ENCODE measurements around the gene KIF1A.

The KIF1A gene

DNA sequence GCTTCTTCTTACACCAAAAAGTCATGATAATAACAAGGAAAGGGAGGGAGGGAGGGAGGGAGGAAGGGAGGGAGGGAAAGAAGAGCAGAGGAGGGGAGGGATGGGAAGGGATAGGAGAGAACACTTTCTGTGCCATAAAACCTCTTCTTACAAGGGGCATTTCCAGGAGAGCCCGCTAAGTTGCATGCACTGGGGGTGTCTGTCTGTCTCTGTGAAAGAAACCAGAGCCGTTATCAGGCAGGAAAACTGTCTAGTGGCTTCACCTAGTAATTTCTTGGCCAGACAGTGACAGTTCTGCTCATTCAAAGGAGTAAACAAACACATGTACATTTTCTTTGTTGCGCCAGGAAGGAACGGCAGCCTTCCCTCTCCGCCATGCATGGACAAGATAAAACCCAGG lies 82.5 kb downstream of the KIF1A start:
- no peak for DNase-seq

DNA sequence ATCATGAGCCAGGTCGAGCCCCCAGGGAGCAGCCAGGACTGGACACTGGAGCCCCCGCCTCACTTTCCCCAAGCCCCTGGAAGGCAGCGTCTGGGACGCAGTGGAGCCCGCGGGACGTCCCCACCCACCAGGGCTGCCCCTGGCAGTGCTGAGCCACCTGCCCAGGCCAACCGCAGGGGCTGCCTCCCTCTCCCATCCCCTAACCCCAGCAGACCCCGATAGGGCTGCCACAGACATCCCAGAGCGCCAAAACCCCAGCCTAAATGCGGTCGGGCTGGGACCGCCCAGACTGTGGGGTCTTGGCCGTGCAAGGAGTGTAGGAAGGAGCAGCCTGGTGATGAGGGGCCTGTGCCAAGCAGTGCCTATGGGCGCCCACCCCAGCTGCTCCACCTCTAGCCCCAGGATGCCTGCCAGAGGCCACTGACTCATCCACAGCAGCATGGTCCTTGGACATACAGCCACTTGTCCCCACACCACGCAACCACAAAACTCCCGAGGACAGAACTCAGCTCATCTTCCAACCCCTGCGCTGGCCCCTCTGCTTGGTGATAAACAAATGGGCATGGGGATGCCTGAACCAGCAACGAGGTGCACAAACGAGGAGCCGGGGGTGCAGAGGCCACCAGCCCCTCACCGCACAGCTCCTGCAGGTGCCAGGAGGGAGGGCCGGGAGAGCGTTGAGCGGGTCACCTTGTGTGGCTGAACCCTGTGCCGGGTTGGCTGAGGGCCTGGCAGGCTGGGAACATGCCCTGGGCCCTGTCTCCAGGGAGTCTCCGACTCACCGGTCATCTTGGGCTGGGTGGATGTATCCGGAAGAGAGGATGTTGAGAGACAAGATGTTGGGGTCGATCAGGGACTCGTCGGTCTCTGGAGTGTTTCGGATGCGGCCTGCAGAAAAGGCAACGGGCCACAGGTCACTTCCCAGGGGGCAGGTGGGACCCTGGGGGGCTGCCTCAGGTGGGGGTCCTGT lies 83.5 kb downstream of the KIF1A start:
- no peak for DNase-seq

DNA sequence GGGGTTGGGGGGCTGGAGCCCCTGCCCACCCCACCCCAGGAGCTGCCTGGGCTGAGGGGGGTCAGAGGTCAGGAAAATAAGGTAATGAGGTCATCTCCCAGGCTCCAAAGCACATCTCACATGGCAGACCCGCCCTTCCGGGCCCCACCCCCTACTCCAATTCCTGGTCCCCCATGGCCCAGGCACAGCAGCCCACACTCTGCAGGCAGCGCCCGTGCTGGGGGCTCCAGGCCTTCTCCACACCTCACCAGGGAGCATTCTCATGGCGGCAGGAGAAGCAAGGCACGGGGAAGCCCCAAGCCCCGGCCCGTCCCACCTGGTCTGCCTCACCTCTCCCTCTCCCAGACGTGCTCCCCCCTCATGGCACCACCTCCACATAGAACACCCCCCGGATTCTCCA lies 84.5 kb downstream of the KIF1A start:
- no peak for DNase-seq

DNA sequence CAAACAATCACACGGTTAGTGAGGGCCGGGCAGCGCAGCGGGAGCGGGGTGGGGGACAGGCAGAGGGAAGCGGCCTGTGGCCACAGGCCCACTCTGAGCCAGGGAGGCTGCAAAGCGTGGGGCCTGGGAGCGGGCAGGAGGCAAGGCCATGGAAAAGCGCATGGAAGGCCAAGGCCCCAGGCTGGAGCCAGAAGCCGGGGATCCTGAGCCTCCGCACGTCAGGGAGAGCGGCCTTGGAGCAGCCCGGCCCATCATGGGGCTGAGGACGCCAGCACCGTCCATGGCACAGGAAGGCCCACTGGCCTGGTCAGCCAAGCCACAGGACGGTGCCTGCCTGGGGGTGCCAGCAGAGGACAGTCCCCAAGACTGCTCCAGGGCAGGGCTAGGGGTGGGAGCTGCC lies 85.3 kb downstream of the KIF1A start:
- no peak for DNase-seq

DNA sequence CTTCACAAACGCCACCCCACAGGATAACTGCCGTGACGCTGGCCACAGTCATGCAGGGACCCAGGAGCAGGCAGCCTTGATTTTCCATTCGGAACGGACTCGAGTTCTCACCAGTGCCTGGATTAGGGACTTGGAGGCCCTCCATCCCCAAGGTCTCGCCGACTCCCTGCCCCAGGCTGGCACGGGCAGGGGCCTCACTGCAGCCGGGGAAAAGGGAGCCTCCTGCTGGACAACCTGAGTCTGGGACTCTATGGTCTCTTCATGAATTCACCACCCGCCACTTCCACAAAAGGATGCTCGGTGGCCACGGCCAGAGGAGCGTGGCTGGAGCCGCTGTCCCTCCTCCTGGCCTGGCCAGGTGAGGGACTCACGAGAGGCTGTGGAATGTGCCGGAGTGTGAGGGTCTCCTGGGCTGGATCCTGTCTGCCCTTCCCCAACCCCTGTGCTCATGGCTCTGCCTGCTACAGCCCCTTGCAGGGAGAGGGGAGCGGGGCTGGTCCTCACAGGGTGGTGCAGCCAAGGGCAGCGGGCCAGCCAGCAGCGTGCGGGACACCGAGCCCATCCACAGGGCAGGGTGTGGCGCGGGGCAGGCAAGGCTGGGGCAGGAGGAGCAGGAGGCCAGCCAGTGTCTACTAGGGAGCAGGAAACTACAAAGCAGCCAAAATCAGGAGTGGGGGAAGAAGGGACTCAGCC lies 86.1 kb downstream of the KIF1A start:
- DNase-seq, result no peak

DNA sequence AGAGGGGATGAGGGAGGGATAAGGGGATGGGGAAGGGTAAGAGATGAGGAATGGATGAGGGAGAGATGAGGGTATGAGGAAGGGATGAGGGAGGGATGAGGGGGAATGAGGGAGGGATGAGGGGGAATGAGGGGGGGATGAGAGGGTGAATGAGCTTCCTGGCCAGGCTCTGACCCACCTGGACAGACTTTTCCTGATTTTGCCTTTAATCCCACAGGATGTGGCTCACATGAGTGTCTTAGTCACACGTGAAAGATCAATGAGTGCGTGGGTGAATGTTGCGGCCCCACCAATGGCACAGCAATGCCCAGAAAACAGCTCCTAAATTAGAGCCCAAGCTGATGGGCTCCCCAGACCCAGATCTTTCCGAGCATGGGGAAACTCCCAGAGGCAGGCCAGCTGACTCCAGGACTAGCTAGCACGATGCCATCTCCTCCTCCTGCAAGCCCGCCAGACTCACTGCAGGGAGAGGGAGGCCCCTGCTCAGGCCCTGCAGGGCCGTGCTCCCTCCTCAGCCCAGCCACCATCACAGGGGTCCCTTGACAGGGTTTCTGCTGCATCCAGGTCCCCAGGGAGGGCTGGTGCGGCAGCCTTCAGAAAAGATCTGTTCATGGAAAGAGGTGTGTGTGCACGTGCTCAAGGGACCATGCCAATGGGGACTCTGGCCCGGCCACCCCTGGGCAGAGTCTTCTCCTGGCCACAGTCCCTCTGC lies 87.0 kb downstream of the KIF1A start:
- no peak for DNase-seq

DNA sequence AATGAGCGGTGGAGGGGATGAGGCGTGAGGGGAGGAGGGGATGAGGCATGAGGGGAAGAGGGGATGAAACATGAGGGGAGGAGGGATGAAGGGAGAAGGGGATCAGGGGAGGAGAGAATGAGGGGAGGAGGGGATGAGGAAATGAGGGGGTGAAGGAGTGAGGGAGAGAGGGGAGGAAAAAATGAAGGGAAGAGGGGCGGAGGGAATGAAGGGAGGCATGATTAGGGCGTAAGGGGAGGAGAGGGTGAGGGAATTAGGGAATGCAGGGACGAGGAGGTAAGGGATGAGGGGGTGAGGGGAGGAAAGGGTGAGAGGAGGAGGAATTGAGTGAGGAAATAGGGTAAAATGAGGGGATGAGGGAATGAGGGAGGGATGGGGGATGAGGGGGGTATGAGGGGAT lies 87.8 kb downstream of the KIF1A start:
- DNase-seq, result no peak

DNA sequence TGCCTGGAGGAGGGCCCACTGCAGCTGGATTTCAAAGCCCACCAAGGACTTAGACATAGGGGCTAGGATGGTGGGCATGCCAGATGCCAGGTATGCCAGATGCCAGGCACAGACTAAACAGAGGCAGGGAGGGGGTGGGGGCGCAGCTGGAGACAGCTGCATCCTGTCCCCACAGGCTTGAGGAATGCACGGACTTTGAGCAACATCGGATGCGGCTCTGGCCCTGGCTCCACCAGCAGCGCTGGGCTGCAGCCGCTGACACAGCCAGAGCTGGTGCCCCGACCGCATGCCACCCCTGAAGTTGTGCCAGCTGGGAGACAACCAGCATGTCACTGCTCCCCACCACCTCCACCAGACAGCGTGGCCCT lies 88.9 kb downstream of the KIF1A start:
- DNase-seq, result no peak

DNA sequence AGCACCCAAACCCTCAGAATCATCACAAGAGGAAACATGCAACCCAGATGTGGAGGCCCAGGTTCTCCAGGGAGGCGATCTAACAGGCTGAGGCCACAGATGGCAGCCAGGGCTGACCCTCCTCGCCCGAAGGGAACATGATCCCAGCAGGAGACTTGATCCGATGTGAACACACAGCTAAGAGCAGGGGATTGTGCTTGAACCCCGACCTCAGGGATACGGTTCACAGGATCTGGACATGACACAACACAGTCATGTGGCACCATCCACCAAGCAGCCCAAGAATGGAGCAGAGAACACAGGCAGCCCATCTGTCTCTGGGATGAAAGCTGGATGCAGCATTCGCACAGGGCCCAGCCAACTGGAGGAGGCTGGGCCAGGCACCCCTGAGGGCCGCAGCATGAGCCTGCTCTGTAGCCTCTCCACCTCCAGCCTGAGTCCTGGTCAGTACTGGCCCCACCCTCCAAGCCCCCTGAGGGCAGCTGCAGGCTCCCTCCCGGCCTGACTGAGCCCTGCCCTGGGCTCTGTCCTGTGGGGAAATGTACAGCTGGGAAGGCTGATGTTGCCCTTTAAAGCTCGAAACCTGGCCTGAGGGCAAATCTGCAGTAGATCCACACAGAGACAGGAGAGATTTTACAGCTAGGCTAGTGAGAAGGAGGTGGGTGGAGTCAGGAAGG lies 89.4 kb downstream of the KIF1A start:
- DNase-seq, result no peak

DNA sequence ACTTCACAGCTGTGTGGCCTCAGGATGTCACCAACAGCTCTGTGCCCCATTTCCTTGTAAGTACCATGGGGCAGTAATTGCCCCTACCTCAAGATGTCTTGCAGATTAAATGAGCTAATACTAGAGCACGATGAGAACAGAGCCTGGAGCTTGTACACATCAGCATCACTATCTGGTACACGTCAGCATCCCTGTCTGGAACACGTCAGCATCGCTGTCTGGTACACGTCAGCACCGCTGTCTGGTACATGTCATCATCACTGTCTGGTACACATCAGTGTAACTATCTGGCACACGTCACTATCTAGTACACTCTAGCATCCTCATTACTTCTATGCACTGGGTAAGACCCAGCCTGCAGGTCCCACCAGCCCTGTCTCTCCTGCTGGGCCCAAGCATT lies 91.2 kb downstream of the KIF1A start:
- no peak for DNase-seq

DNA sequence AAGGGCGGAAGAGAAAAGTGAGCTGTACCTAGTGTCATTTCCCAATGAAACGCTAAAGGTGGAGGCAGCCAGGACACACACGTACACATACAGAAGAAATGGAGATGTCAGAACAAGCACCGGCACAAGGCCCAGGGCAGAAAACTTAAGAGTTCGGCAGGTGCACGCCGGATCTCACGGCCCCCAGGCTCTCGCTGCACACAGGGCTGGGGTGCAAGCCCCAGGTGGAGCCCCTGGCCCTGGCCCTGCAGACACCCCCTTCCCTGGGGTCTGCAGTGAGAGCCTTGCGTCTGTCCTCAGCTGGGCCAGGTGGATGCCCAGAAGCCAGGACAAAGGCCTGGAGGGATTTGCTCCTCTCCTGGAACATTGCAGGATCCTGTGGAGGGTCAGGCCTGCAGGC lies 91.7 kb downstream of the KIF1A start:
- no peak for DNase-seq

DNA sequence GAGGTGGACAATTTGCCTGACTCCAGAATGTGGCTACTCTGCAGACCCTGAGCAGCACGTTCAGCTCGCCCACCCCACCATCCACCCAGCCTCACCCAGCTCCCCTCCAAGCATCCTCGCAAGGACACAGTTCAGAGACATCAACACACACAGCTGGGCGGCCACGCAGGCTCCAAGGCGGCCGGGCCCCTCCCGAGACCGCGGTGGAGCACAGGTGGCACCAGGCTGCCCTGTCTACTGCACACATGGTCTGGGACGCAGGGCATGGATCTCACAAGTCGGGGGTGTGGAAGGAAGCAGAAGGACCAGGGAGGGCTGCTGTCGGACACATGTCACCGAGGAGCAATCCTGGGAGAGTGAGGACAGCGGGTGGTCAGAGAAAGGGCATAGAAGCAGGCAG lies 92.1 kb downstream of the KIF1A start:
- no peak for DNase-seq

DNA sequence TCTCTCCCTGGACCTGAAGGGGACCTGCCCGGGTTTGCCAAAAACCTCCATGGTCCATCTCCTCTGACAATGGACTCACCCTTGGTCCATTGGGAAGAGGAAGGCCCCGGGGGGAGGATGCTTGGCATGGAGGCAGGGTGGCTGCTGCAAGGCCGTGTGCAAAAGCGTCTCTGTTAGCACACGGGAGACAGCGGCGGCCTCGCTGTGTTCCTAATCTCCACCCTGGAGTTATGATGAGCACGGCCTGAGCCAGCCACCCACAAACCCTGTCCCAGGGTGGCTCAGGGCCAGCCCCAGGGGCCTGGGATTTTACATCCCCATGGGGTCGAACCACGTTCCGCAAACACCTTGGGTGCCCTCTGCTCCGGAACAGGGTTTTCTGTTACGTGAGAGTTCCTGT lies 92.6 kb downstream of the KIF1A start:
- DNase-seq, result no peak

DNA sequence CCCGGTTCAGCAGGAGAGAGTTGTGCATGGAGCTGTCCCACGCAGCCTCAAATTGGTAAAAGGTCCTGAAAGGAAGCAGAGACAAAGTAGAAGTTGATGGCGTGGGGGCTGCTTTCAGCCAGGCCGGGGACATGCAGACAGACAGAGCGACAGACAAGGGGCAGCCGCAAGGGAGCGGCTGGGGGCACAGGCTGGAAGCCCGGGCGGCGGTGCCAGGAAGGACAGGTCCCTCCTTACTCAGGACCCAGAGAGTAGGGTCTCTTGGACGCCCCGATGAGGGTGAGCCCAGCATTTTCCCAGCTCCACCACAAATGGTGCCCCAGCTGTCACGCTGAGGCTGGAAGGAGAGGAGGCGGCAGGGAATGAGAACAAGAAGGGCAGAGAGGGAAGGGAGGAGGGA lies 93.1 kb downstream of the KIF1A start:
- DNase-seq, result no peak

DNA sequence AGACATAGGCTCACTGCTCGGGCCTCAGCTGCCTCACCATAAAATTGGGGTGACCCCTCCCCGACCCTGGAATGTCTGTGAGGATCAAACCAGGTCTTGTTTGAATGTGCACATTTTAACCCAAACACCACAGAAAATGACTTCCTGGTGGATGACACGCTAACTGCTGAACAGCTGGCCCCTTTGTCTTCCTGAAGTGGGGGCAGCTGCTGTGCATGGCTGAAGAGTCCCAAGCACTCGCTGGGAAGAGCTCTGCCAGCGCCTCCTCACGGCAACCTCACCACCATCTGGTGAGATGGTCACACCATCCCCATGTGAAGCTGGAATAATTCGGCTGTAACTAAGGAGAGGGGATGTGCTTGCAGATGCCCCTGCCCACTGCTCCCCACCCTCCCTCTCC lies 94.3 kb downstream of the KIF1A start:
- DNase-seq, result no peak

DNA sequence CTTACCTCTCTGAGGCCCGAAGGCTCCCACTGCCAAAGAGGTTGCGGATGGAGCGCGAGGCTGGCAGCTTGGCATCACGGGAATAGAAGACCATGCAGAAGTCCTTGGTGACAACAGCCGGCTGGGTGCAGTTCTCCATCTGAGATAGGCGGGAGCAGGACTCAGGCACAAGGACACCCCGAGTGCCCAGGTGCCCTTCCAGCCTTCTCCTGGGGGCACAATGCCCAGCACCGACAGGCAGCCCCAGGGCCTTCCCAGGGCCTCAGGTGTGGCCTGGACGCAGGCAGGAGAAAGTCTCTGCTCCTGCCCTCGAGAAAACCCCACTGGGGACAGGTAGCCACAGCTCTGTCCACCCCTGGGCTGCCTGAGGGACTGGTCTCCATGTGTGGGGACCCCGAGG lies 94.8 kb downstream of the KIF1A start:
- DNase-seq, result no peak

DNA sequence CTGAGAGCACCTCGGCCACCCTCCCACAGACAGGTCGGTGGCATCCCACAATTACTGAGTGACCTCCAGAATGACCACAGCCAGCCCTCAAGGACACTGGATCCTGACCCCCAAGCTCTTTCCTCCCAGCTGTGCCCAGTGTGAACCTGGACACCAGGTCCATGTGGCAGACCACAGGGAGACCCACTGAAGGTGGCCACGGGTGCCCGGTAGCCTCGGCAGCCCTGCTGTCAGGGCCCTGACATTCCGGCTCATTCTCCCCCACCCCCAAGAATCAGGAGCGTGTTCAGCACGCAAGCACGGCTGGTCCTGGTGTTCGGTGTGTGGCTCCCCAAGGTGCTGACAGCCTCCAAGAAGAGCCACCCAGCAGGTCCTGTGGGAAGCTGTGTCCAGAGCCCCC lies 95.6 kb downstream of the KIF1A start:
- no peak for DNase-seq

DNA sequence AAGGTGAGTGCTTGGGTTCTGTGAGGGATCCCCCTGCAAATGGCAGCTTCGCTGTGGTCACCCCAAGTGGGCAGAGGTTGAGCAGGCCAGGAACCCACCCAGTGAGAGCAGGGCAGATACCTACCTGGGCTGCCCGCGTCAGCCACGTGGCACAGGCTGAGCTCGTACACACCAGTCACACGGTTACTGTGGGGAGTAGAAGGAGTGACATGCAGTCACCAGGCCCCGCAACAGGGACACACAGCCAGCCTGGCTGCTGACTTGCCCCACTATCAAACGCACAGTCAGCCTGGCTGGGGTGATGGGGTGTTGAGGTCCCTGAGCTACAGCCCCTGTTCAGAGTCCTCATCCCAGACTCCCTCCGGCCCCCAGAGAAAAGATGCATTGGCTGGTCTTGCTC lies 96.2 kb downstream of the KIF1A start:
- DNase-seq, result no peak

DNA sequence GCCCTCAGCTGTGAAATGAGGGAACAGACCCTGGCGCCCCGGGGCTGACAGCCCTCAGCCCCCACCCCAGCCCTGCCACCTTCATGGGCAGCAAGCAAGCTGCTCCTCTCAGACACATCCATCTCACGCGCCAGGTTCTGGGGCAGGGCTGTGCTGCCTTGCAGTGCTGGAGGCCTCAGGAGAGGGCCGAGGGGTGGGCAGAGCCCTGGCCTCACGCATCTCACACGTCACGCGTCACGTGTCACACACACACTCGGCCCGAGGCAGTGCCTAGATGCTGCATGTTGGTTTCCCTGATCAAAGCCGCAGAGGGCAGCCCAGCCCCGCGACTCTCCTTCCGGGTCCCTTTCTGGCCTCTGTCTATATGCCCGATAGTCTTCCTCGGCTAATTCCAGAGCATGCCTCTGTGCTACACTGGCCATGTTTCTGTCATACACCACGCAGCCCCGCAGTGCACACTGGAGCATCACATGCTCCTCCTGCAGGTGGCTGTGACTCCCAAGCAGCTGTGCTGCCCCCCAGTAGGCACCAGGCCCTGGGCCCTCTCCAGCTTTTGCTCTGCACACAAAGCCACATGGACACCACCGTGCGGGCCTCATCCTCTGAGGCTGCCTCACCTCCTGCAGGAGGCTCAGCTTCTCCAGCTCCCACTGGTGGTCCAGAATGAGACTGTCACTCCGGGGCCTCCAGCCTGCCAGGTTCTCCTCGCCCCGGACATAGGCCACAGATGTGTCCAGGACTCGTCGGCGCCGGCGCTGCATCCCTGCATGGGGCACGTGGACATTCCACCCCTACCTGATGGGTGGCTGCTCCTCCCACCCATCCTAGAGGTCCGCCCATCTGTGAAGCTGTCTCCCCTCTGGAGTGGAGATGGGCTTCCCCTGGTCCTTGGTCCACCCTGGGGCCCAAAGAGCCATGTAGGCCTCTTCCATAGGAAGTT lies 97.0 kb downstream of the KIF1A start:
- no peak for DNase-seq

DNA sequence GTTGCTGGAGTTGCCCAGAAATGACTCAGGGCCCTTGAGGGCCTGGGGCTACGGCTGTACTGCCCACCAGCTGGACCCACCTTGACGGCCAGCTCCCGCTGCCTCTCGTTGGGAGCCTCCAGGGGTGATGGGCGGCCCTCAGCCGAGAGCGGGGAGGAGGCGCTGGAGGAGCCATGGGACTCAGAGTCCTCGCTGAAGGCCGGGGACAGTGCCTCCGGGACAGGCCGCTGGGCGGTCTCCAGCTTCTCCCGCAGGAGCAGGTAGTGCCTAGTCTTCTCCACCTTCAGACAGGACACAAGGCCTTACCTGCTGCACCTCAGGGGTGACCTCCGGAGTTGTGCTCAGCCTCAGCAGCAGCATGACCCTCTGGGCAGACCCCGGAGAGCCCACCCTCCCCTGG lies 97.6 kb downstream of the KIF1A start:
- no peak for DNase-seq

All from nucleus accumbens (tissue), 56 donors.